ENCODE data around the gene SLC46A1.

SLC46A1 gene

DNA sequence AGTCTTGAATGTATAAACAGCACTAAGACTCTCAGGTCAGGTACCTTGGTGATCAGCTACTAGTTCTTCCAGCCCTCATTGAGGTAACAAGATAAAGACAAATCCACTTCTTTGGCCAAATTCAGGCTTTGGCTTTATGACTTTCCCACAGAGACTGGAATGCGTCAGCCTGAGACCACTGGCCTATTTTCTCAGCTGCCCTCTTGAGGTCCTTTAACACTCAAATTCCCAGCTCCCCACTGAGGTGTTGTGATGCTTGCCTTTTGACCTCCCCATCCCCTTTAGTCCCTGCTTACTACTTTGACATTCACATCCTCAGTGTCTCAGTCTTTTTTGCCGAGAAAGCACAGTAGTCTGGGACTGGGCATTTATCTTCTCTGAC, 59.8 kb downstream of the SLC46A1 start:
- no peaks in the 10 kb centered on the region for H3K27me3 ChIP-seq (ENCODE audit: low read depth, low read length)
- H4K20me1 ChIP-seq (ENCODE audit: insufficient read depth, low read length), result no peaks in the 10 kb centered on the region
- H3K4me2 ChIP-seq (ENCODE audit: low read length), result no peak overlapping the region
- H3K4me3 ChIP-seq (ENCODE audit: low read length), result no peak overlapping the region
- no peak overlapping the region for H3K27ac ChIP-seq (ENCODE audit: low read length)
- TF ChIP-seq, protein P1, sequence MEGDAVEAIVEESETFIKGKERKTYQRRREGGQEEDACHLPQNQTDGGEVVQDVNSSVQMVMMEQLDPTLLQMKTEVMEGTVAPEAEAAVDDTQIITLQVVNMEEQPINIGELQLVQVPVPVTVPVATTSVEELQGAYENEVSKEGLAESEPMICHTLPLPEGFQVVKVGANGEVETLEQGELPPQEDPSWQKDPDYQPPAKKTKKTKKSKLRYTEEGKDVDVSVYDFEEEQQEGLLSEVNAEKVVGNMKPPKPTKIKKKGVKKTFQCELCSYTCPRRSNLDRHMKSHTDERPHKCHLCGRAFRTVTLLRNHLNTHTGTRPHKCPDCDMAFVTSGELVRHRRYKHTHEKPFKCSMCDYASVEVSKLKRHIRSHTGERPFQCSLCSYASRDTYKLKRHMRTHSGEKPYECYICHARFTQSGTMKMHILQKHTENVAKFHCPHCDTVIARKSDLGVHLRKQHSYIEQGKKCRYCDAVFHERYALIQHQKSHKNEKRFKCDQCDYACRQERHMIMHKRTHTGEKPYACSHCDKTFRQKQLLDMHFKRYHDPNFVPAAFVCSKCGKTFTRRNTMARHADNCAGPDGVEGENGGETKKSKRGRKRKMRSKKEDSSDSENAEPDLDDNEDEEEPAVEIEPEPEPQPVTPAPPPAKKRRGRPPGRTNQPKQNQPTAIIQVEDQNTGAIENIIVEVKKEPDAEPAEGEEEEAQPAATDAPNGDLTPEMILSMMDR (IDR thresholded peaks at IDR 0.05; ENCODE audit: low read depth, low read length), result no peak
- TF ChIP-seq EZH2phosphoT487 (IDR thresholded peaks at IDR 0.05; ENCODE audit: low read depth), result no peak
- no peaks in the 10 kb centered on the region for H3K79me2 ChIP-seq (ENCODE audit: low read length)
- peaks cover 64% of the 10 kb centered on the region for H3K36me3 ChIP-seq (replicated peaks; ENCODE audit: low read depth, low read length)
- no peaks in the 10 kb centered on the region for H3K4me1 ChIP-seq (ENCODE audit: low read length)
- H2AFZ ChIP-seq (ENCODE audit: low read depth, low read length), result no peak overlapping the region
- no peak overlapping the region for H3K9ac ChIP-seq (ENCODE audit: low read length)
- no peaks in the 10 kb centered on the region for H3K9me3 ChIP-seq (ENCODE audit: insufficient read depth, low read length)

DNA sequence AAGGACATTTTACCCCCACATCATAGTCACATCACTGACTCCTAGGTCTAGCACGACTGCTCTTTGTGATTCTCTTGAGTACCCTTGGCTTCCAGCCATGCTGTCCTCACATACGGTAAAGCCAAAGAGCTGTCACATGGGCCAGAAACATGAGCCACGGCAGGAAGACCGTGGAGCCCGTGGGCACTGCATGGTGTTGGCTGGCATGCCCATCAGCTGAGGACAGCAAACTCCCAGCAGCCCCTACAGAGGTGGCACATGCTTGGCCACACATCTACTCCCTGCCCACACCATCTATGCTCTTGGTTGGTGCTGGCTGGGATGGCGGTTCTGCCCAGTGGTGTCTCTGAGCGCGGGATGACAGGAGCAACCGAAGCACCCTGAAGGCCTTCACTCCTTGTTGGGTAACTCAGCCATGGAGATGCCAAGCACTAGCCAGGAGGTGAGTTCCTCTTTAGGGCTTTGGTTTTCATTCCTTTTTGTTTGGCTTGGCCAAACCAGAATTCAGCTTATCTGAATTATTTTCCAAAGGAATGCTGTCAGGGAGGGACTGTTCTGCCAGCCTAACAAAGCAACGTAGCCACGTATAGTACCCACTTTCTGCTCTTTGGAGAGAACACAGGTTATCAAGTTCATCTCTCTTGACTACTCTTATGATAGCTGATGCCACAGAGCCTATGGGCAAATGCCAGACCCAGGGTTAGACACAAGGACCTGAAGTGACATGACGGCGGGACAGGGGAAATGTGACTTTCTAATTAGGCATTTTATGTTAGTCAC, 60.4 kb downstream of the SLC46A1 start:
- TF ChIP-seq, protein P1 (IDR thresholded peaks at IDR 0.05; ENCODE audit: low read depth, low read length), result no peak
- TF ChIP-seq EZH2phosphoT487 (IDR thresholded peaks at IDR 0.05; ENCODE audit: low read depth), result no peak

More for the DNA sequence above, 60.4 kb downstream of the SLC46A1 start:
- peaks cover 61% of the 10 kb centered on the region for H3K36me3 ChIP-seq (replicated peaks; ENCODE audit: low read depth, low read length)
- H3K4me1 ChIP-seq (ENCODE audit: low read length), result no peaks in the 10 kb centered on the region
- H3K4me2 ChIP-seq (ENCODE audit: low read length), result no peak overlapping the region
- H3K79me2 ChIP-seq (ENCODE audit: low read length), result no peaks in the 10 kb centered on the region
- H3K27me3 ChIP-seq (ENCODE audit: low read depth, low read length), result no peaks in the 10 kb centered on the region
- H3K9ac ChIP-seq (ENCODE audit: low read length), result no peak overlapping the region
- H2AFZ ChIP-seq (ENCODE audit: low read depth, low read length), result no peak overlapping the region
- H3K27ac ChIP-seq (ENCODE audit: low read length), result no peak overlapping the region
- no peaks in the 10 kb centered on the region for H3K9me3 ChIP-seq (ENCODE audit: insufficient read depth, low read length)
- H3K4me3 ChIP-seq (ENCODE audit: low read length), result no peak overlapping the region
- no peaks in the 10 kb centered on the region for H4K20me1 ChIP-seq (ENCODE audit: insufficient read depth, low read length)
